ENCODE results near the gene NPFFR2.
"Not testable (repeated sequence)": the region's sequence is repeated elsewhere in the genome, so short reads cannot be mapped to it uniquely, and the experiment has no call there.

The NPFFR2 gene

DNA sequence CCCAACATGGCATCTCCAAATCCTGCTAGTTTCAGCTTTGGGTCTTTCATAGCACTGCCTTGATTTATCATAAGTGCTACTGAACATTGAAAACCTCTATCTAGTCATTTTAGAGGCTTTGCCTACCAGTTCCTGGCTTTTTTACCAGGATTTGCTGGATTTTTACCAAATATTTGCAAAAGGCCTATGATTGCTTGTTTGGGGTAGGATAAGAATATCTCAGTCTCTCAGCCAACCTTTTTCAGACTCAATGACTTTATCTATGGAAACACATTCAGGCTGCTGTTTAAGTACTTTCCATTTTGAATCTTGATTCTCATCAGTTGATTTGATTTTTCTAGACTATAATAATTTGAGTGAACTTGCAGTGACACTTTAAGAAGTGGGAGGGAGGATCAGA, 80.1 kb downstream of the NPFFR2 start:
- no peak for DNase-seq (ENCODE audit: low read depth in 2 of 2)

DNA sequence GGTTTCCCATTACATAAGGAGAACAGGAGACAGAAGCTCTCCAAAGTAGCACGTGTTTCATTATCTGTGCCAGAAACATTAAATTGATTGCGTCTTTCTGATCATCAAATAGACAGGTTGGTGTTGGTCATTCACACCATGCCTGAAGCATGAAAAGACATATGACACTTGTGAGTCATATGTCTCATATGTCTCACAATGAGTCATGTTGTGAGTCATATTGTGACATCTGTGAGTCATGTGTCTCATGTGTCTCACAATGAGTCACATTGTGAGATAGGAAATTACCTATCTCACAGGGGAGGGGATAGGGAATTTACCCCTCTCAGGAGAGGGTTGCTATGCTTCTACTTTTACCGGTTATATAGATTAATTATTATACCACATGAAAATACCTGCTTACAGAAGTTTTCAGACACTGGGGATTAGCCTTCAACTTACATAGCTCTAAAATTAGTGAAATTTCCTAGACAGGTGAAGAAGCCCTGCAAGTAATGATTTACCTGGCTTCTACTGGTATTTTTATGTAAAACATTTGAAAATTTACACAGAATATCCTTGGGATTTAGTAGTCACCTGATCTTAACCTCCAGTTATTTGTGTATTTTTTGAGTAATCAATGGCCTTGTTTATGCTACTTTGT, 80.8 kb downstream of the NPFFR2 start:
- peak in 1 of 2 donors; percentile 0 for DNase-seq (ENCODE audit: low read depth in 2 of 2)

DNA sequence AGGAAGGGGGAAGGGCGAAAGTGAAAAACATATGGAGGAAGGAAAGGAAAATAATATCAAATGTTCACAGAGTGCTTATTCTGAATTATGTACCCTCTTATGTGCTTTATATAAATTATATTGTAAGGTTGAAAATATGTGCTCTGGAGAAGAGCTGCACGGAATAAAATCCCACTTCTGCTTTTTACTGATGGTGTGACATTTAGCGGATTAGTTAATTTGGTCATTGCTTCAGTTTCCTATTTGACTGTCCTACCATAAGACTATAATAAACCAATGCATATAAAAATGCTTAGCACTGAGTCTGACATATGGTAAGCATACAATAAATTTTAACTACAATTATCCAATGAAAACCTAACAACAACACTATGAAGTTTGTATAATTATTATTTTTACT, 86.2 kb downstream of the NPFFR2 start:
- DNase-seq (ENCODE audit: low read depth in 2 of 2) = no peak

DNA sequence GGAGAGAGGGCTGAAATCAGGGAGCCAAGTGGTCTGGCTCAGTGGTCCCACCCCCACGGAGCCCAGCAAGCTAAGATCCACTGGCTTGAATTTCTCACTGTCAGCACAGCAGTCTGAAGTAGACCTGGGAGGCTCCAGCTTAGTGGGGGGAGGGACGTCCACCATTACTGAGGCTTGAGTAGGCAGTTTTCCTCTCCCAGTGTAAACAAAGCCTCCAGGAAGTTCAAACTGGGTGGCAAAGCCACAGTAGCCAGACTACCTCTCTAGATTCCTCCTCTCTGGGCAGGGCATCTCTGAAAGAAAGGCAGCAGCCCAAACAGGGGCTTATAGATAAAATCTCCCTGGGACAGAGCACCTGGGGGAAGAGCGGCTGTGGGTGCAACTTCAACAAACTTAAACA, 88.1 kb downstream of the NPFFR2 start:
- no peak for DNase-seq (ENCODE audit: low read depth in 2 of 2)

DNA sequence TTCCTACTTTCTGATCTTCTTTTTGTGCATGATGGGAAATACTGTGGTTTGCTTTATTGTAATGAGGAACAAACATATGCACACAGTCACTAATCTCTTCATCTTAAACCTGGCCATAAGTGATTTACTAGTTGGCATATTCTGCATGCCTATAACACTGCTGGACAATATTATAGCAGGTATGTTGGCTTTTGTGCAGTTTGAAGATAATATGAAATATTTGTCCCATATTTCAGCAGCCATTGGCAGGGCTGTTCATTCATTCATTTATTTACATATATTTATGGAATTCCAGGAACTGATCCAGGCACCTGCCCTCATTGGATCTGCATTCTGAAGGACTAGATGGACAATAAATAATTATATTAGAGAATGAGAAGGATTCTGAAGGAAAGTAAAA, 96.9 kb downstream of the NPFFR2 start:
- no peak for DNase-seq (ENCODE audit: low read depth in 2 of 2)

DNA sequence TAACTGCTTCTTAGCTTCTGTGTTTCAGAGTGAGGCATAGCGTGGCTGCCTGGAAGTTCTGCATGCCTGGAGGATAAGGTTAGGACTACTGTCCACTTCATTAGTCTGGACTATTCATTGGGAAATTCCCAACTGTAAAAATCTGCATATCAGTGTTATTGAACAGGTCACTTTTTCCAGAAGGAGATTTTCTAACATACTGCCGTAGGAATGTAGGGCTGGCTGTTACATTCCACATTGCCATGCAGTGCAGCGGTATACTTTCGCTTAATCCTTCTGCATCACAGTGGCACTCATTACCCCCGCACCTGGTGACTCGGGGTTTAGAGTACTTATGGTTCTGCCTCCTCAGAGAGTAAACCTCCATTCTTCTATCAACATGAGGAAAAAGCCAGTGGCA, 104.6 kb downstream of the NPFFR2 start:
- DNase-seq (ENCODE audit: low read depth in 2 of 2) = no peak

DNA sequence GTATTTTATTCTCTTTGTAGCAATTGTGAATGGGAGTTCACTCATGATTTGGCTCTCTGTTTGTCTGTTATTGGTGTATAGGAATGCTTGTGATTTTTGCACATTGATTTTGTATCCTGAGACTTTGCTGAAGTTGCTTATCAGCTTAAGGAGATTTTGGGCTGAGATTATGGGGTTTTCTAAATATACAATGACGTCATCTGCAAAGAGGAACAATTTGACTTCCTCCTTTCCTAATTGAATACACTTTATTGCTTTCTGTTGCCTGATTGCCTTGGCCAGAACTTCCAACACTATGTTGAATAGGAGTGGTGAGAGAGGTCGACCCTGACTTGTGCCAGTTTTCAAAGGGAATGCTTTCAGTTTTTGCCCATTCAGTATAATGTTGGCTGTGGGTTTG, 108.2 kb downstream of the NPFFR2 start:
- DNase-seq (ENCODE audit: low read depth in 2 of 2) = not testable (repeated sequence)

DNA sequence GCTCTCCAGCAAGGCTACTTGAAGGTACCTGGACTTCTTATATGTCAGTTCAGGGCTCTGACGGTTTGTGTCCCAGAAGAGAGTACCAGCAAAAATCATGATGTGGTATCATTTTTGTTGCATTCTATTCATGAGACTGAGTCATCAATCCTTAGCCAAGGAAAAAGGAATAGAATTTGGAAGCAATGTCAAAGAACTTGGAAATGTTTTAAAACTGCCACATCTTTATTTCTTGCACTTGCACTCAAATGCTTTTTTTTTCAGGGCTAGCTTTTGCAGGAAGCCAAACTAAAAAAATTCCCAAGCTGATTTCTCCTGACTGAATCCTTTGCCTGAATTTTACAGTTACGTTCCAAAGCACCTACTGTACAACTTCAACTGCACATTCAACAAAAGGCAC, 112.4 kb downstream of the NPFFR2 start:
- no peak for DNase-seq (ENCODE audit: low read depth in 2 of 2)

DNA sequence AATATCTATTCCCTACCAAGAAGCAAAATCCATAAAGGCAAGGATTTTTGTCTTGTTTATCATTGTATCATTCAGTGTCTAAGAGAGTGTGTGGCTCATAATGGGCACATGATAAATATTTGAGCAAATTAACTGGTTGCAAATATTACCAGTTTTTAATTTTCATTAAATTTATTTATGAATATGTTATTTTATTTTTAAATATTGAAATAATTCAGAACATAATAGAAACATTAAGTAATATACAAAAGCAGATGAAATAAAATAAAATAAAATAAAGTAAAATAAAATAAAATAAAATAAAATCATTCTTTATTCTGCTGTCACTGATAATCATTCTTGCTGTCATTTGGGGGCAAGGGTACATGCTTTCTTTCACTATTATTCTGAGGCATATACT, 120.9 kb downstream of the NPFFR2 start:
- DNase-seq (ENCODE audit: low read depth in 2 of 2) = no peak

DNA sequence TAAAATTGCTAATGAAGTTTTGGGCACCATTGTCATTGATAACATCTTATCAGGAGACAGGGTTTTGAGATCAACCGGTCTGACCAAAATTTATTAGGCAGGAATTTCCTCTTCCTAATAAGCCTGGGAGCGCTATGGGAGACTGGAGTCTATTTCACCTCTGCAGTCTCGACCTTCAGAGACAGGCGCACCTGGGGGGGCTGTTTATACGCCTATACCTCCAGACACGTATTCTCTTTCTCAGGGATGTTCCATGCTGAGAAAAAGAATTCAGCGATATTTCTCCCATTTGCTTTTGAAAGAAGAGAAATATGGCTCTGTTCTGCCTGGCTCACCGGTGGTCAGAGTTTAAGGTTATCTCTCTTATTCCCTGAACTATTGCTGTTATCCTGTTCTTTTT, 121.8 kb downstream of the NPFFR2 start:
- DNase-seq (ENCODE audit: low read depth in 2 of 2) = not testable (repeated sequence)

DNA sequence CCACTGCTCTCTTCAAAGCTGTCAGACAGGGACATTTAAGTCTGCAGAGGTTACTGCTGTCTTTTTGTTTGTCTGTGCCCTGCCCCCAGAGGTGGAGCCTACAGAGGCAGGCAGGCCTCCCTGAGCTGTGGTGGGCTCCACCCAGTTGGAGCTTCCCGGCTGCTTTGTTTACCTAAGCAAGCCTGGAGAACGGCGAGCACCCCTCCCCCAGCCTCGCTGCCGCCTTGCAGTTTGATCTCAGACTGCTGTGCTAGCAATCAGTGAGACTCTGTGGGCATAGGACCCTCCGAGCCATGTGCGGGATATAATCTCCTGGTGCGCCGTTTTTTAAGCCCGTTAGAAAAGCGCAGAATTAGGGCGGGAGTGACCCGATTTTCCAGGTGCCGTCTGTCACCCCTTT, 137.5 kb downstream of the NPFFR2 start:
- DNase-seq (ENCODE audit: low read depth in 2 of 2) = not testable (repeated sequence)

DNA sequence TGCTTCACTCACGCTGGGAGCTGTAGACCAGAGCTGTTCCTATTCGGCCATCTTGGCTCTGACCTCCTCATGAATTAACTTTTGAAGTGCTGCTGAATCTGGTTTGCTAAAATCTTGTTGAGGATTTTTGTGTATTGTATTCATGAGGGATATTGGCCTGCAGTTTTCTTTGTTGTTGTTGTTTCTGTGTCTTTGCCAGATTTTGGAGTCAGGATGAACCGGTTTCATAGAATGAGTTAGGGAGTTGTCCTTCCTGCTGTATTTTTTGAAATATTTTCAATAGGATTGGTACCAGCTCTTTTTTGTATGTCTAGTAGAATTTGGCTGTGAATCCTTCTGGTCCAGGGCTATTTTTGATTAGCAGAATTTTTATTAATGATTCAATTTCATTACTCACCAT, 138.1 kb downstream of the NPFFR2 start:
- DNase-seq (ENCODE audit: low read depth in 2 of 2) = no peak

DNA sequence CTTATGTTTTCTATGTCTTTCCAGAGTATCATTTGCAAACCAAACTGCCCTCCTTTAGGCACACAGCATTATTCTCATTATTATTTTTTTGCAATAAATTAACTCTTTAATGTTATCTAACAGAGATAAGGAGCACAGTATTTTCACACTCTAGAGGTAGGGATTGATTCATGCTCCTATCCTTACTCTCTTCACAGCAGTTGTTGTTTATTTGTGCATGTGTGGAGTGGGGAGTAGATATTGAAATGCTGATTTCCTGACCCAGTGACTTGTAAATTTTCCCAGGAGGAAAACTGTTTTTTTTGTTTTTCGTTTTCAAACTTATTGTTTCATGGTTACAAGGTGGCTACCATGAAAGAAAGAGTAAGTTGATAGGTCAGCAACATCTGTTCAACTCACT, 140.0 kb downstream of the NPFFR2 start:
- no peak for DNase-seq (ENCODE audit: low read depth in 2 of 2)

DNA sequence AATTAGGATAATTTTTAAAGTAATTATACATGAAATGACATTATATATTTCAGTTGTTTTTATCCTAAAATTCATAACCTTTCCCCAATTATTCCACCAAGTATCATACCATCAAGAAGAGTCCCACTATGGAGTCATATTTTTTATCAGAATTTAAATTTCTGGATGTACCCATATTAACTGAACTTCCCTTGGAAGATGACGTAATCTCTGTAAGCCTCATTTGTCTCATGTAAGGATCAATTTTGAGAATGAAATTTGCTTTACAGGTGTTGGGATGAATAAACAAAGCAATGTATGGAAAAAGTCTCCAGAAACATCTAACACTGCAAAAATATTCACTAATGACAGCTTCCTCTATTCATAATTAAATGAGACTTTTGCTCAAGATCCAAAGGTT, 147.5 kb downstream of the NPFFR2 start:
- DNase-seq (ENCODE audit: low read depth in 2 of 2) = no peak

DNA sequence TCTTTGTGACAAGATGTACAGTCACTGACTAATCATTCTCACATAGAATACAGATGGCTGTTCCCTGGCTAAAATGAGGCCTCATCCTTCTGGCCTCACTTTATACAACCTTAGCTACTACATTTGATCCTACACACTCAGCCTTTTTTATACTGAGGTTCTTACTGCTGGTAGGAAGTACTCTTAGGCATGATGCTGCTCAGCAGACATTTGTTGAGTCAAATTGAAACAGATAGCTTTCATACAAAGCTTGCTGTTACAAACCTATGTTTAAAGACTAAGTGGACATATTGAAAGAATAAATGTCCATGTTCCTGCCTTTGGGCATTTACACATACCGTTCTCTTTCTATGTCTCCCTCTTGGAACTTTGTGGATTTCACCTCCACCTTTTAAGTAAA, 154.9 kb downstream of the NPFFR2 start:
- DNase-seq (ENCODE audit: low read depth in 2 of 2) = no peak

DNA sequence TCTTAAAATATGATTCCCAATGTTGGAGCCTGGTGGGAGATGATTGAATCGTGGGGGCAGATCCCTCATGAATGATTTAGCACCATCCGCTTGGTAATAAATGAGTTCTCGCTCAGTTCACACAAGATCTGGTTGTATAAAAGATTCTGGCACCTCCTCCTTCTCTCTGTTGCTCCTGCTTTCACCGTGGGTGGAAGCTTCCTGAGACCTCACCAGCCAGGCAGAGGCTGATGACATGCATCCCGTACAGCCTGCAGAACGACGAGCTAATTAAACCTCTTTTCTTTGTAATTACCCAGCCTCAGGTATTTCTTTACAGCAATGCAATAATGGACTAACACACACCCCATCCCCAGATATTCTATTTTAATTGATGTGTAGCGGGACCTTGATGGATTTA, 162.2 kb downstream of the NPFFR2 start:
- DNase-seq (ENCODE audit: low read depth in 2 of 2) = no peak

DNA sequence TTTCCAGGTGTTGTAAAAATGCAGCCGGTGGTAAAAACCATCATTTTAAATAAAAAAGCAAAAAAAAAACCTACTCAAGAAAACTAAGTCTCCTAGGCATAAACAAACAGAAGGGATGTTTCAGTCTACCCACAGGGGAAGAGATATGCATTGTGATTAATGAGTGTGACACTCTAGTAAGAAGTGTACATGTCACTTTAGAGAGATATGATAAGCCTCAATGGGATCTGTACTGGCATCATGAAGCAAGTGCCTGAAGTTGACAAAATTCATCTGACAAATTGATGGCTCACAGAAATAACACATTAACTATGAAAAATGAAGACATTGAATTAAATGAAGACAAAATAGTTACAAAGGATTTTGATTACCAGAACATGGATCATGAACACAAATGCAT, 162.7 kb downstream of the NPFFR2 start:
- DNase-seq (ENCODE audit: low read depth in 2 of 2) = no peak

Measured in activated CD4-positive, alpha-beta T cell treated with anti-CD3 and anti-CD28 coated beads for 24 hours (primary cell).